Activated CD8-positive, alpha-beta T cell treated with anti-CD3 and anti-CD28 coated beads for 36 hours (primary cell): ENCODE data around the gene ZNF304. TPM values are rescaled to one million over a fixed set of nuclear protein-coding genes. Genes with fewer than 3 reads are reported as not detected.

ENCODE experiments used
- ATAC-seq: fragments of 200-7000 bp; cut with Tn5 transposase; one replicate; pipeline ENCODE4 v1.10.0; 2021; ENCODE audit warnings: mild to moderate bottlenecking, moderate library complexity
- CTCF ChIA-PET: fragments of 350-600 bp; sonication (Branson Sonifier 250); formaldehyde crosslinking; loops from one replicate; lab custom pipeline; 2021; ENCODE audit warnings: antibody characterized with exemption; lab: Charles Lee
- POLR2A ChIA-PET: fragments of 350-600 bp; sonication (Branson Sonifier 250); formaldehyde crosslinking; loops from one replicate; lab custom pipeline; 2021; ENCODE audit warnings: antibody characterized with exemption; lab: Charles Lee
- DNase-seq: peaks from one replicate; pipeline ENCODE4 v3.0.0-alpha.2; 2020
- H3K27ac Mint-ChIP-seq: one replicate; pipeline ENCODE4 v1.8.0; 2021; ENCODE audit warnings: mild to moderate bottlenecking, mixed read lengths
- H3K27me3 Mint-ChIP-seq: one replicate; pipeline ENCODE4 v1.8.0; 2021; ENCODE audit warnings: mixed read lengths
- H3K36me3 Mint-ChIP-seq: one replicate; pipeline ENCODE4 v1.8.0; 2021; ENCODE audit warnings: low read depth, mixed read lengths
- H3K4me1 Mint-ChIP-seq: one replicate; pipeline ENCODE4 v1.8.0; 2021; ENCODE audit warnings: low read depth, mixed read lengths
- H3K4me3 Mint-ChIP-seq: one replicate; pipeline ENCODE4 v1.8.0; 2021; ENCODE audit warnings: mild to moderate bottlenecking, moderate library complexity, mixed read lengths
- H3K9me3 Mint-ChIP-seq: one replicate; pipeline ENCODE4 v1.8.0; 2021; ENCODE audit warnings: mixed read lengths
- CTCF ChIP-seq: fragments of 200-600 bp; IDR thresholded peaks from one replicate; pipeline ENCODE4 v1.8.0; 2022; ENCODE audit warnings: antibody characterized with exemption, mild to moderate bottlenecking
- intact Hi-C: fragments of 100-400 bp; cut with micrococcal nuclease; formaldehyde crosslinking; loops from one replicate; pipeline ENCODE4 v1.10.0; 2022
- total RNA-seq, 2 experiments: library from RNA; stranded (reverse); gene quantifications; one replicate each; pipeline ENCODE4 v1.2.3, GENCODE V29; 2021

ZNF304 gene
- total RNA-seq, 2 experiments from 2014 or later = 6.6 to 6.7 TPM

- Mint-ChIP-seq H3K4me1 (peaks cover 38% of the 10 kb centered on the region), H3K36me3 (peaks cover 40% of the 10 kb centered on the region), H3K27me3 (no peaks in the 10 kb centered on the region), H3K4me3 (peak overlapping the region; percentile 97), H3K27ac (peak overlapping the region; percentile 97), H3K9me3 (peaks cover 17% of the 10 kb centered on the region)
- ChIA-PET POLR2A (interaction anchor here (1.0 to 1.4 kb wide), 2 partner anchors 12 to 98 kb away, joined by 3 read pairs; partner anchors contain the start of gene ZNF419), CTCF (interaction anchor here (1.5 to 1.6 kb wide), 2 partner anchors 18 to 284 kb away, joined by 3 to 4 read pairs; no protein-coding TSS in a partner anchor)
- DNase-seq (no peak), ATAC-seq (no peak)
- no peak for TF ChIP-seq CTCF
- intact Hi-C loops = no loop called here
These were observed 38.2 kb downstream of the ZNF304 start for GRCh38 chr19:57389194-57389729.

- peak within 1 kb of the TSS; percentile 97 for H3K4me3 Mint-ChIP-seq
- H3K9me3 Mint-ChIP-seq = peaks cover 23% of the 10 kb centered on the region
- H3K27ac Mint-ChIP-seq = peak within 1 kb of the TSS; percentile 97
- no peaks in the 10 kb centered on the region for H3K27me3 Mint-ChIP-seq
- peaks cover 47% of the 10 kb centered on the region for H3K36me3 Mint-ChIP-seq
- DNase-seq (peak; percentile 99), ATAC-seq (peak; percentile 96)
- CTCF ChIA-PET = interaction anchor here (1.5 to 1.6 kb wide), 2 partner anchors 17 to 285 kb away, joined by 3 to 4 read pairs; no protein-coding TSS in a partner anchor
- TF ChIP-seq CTCF = no peak
- H3K4me1 Mint-ChIP-seq = peaks cover 42% of the 10 kb centered on the region
- POLR2A ChIA-PET = interaction anchor here (1.0 to 1.4 kb wide), 2 partner anchors 12 to 98 kb away, joined by 3 read pairs; partner anchors contain the start of gene ZNF419
- intact Hi-C loops = no loop called here
These were observed 38.9 kb downstream of the ZNF304 start, which contains the start of gene ZNF548 for GRCh38 chr19:57389730-57390598. TSS of gene ZNF548 (plus strand) at chr19:57389854. CDS start at chr19:57390100, 246 bp downstream.

- no peak for TF ChIP-seq CTCF
- Mint-ChIP-seq H3K4me1 (peaks cover 28% of the 10 kb centered on the region), H3K9me3 (peaks cover 53% of the 10 kb centered on the region), H3K27ac (no peak overlapping the region), H3K4me3 (no peak overlapping the region), H3K36me3 (peaks cover 84% of the 10 kb centered on the region), H3K27me3 (no peaks in the 10 kb centered on the region)
- DNase-seq (no peak), ATAC-seq (no peak)
- ChIA-PET CTCF (no interaction called here), POLR2A (no interaction called here)
- intact Hi-C loops = no loop called here
These were observed 44.6 kb downstream of the ZNF304 start for GRCh38 chr19:57395710-57396109.

GRCh38 chr19:57398868-57399267 lies 47.8 kb downstream of the ZNF304 start:
- TF ChIP-seq CTCF = no peak
- CTCF ChIA-PET = interaction anchor here (1.4 kb wide), 1 partner anchor 8 kb away, joined by 3 read pairs; no protein-coding TSS in a partner anchor
- ATAC-seq (no peak), DNase-seq (no peak)
- POLR2A ChIA-PET = interaction anchor here (0.6 kb wide), 1 partner anchor 767 kb away, joined by 3 read pairs; no protein-coding TSS in a partner anchor
- no peak overlapping the region for H3K27ac Mint-ChIP-seq
- intact Hi-C loops = no loop called here
- H3K9me3 Mint-ChIP-seq = peaks cover 58% of the 10 kb centered on the region
- H3K36me3 Mint-ChIP-seq = peaks cover 78% of the 10 kb centered on the region
- H3K4me3 Mint-ChIP-seq = no peak overlapping the region
- no peaks in the 10 kb centered on the region for H3K27me3 Mint-ChIP-seq
- H3K4me1 Mint-ChIP-seq = peaks cover 8% of the 10 kb centered on the region
